ENCODE measurements around the gene MTRFR. TPM values are rescaled to one million over a fixed set of nuclear protein-coding genes. Genes with fewer than 3 reads are reported as not detected.

MTRFR gene
- total RNA-seq, 1 experiment from 2014 or later: 15.7 TPM

GRCh38 chr12:123264642-123265041 lies 31.4 kb downstream of the MTRFR start:
- peak; percentile 62 for DNase-seq (ENCODE audit: low spot score)
- Mint-ChIP-seq H3K36me3 (peaks cover 53% of the 10 kb centered on the region), H3K4me1 (peaks cover 34% of the 10 kb centered on the region), H3K9me3 (no peaks in the 10 kb centered on the region), H3K27ac (peak overlapping the region; percentile 73), H3K4me3 (no peak overlapping the region), H3K27me3 (ENCODE audit: low read depth) (no peaks in the 10 kb centered on the region)
- peak; percentile 71 for ATAC-seq
- ChIA-PET CTCF (interaction anchor here (0.6 to 1.5 kb wide), 16 partner anchors 11 to 354 kb away, joined by 3 to 11 read pairs (median 4); partner anchors contain the start of genes KMT5A, MPHOSPH9 and MTRFR), POLR2A (no interaction called here)
- TF ChIP-seq USF1 (CRISPR knock-in tag; IDR thresholded peaks at IDR 0.05) (no peak), ETV6 (CRISPR knock-in tag; IDR thresholded peaks at IDR 0.05) (no peak), ZNF138 (CRISPR knock-in tag; conservative IDR thresholded peaks at IDR 0.05) (no peak), CDX4 (CRISPR knock-in tag; IDR thresholded peaks at IDR 0.05; ENCODE audit: borderline replicate concordance) (no peak), ZNF317 (CRISPR knock-in tag; IDR thresholded peaks at IDR 0.05; ENCODE audit: borderline replicate concordance, low read depth) (no peak), SMAD4 (CRISPR knock-in tag; IDR thresholded peaks at IDR 0.05) (no peak), IRF2 (CRISPR knock-in tag; IDR thresholded peaks at IDR 0.05; ENCODE audit: borderline replicate concordance, low read depth) (no peak)

- no peaks in the 10 kb centered on the region for H3K9me3 Mint-ChIP-seq
- peaks cover 39% of the 10 kb centered on the region for H3K36me3 Mint-ChIP-seq
- no peak for DNase-seq (ENCODE audit: low spot score)
- CTCF ChIA-PET: interaction anchor here (1.5 kb wide), 1 partner anchor 16 kb away, joined by 11 read pairs; no protein-coding TSS in a partner anchor
- TF ChIP-seq CBFB (CRISPR knock-in tag; IDR thresholded peaks at IDR 0.05; ENCODE audit: low read depth): no peak
- TF ChIP-seq PRDM15 (CRISPR knock-in tag; IDR thresholded peaks at IDR 0.05): no peak
- TF ChIP-seq NR1H2 (CRISPR knock-in tag; IDR thresholded peaks at IDR 0.05): no peak
- TF ChIP-seq MAX (CRISPR knock-in tag; IDR thresholded peaks at IDR 0.05): no peak
- no peak for TF ChIP-seq FOXJ3 (CRISPR knock-in tag; IDR thresholded peaks at IDR 0.05; ENCODE audit: borderline replicate concordance)
- TF ChIP-seq IRF1 (CRISPR knock-in tag; IDR thresholded peaks at IDR 0.05): no peak
- TF ChIP-seq JAZF1 (CRISPR knock-in tag; IDR thresholded peaks at IDR 0.05): no peak
- TF ChIP-seq MYBL2 (CRISPR knock-in tag; IDR thresholded peaks at IDR 0.05): no peak
- TF ChIP-seq ZNF219 (CRISPR knock-in tag; IDR thresholded peaks at IDR 0.05; ENCODE audit: borderline replicate concordance): no peak
- TF ChIP-seq FOXP1 (CRISPR knock-in tag; IDR thresholded peaks at IDR 0.05; ENCODE audit: borderline replicate concordance): no peak
- no peak for TF ChIP-seq TCF7 (CRISPR knock-in tag; IDR thresholded peaks at IDR 0.05; ENCODE audit: low read depth)
- no peak for TF ChIP-seq MXD4 (CRISPR knock-in tag; IDR thresholded peaks at IDR 0.05; ENCODE audit: borderline replicate concordance)
- POLR2A ChIA-PET: no interaction called here
- peak overlapping the region; percentile 50; the same call in 1 of the 2 replicates for H3K27ac Mint-ChIP-seq
- H3K27me3 Mint-ChIP-seq (ENCODE audit: low read depth): no peaks in the 10 kb centered on the region
- peaks cover 36% of the 10 kb centered on the region for H3K4me1 Mint-ChIP-seq
- H3K4me3 Mint-ChIP-seq: no peak overlapping the region
- ATAC-seq: no peak
These were observed 32.8 kb downstream of the MTRFR start for GRCh38 chr12:123265851-123266678.

Data from WTC11 (cell line).